Parietal lobe (tissue), 1 donor: ENCODE results near the gene NLRC3. TPM values are rescaled to one million over a fixed set of nuclear protein-coding genes. Genes with fewer than 3 reads are reported as not detected.

Source experiments
- total RNA-seq: library from RNA; depleted of rRNA; stranded (reverse); fragments of >200 nt; gene quantifications from one replicate; pipeline ENCODE4 v1.2.3, GENCODE V29; 2014

The NLRC3 gene
- total RNA-seq = 0.94 TPM

GRCh38 chr16:3577302-3577752, at the start of gene NLRC3:
Gene NLRC3 (minus strand): TSS chr16:3577403. CDS start chr16:3565036, 12,367 bp downstream.

GRCh38 chr16:3611146-3611975, 34.2 kb upstream of the NLRC3 start, which contains the start of gene SLX4:
Gene SLX4 (minus strand): TSS chr16:3611606. CDS start chr16:3608964, 2,642 bp downstream.

GRCh38 chr16:3495176-3495575, 82.0 kb downstream of the NLRC3 start, which contains the start of gene C16orf90:
Gene C16orf90 (minus strand): TSS chr16:3495489. CDS start chr16:3495421, 68 bp downstream.

Other genes with a start within 250 kb of the NLRC3 start
- 0.94 TPM for gene OR2C1, start 221.5 kb downstream of the NLRC3 start, total RNA-seq
- gene ZSCAN32, start 176.4 kb downstream of the NLRC3 start, total RNA-seq = 15.0 TPM
- 12.2 TPM for gene ZNF174, start 176.2 kb downstream of the NLRC3 start, total RNA-seq
- gene ZNF597, start 133.9 kb downstream of the NLRC3 start, total RNA-seq = 5.0 TPM
- gene NAA60, start 133.7 kb downstream of the NLRC3 start, total RNA-seq = 25.4 TPM
- not detected for gene C16orf90, start 81.9 kb downstream of the NLRC3 start, total RNA-seq
- 42.3 TPM for gene CLUAP1, start 76.4 kb downstream of the NLRC3 start, total RNA-seq
- gene SLX4, start 34.2 kb upstream of the NLRC3 start, total RNA-seq = 15.7 TPM
- 84.8 TPM for gene DNASE1, start 77.3 kb upstream of the NLRC3 start, total RNA-seq
- 92.0 TPM for gene TRAP1, start 140.1 kb upstream of the NLRC3 start, total RNA-seq